ENCODE measurements around the gene OR6N1. TPM values are rescaled to one million over a fixed set of nuclear protein-coding genes. Genes with fewer than 3 reads are reported as not detected.

OR6N1 gene
- polyA plus RNA-seq, 4 donors, result not detected

GRCh38 chr1:158798531-158798930 lies 26.5 kb upstream of the OR6N1 start:
- Histone ChIP-seq H3K27me3 (ENCODE audit: control insufficient read depth in 3 of 3, insufficient read depth in 3 of 3, low read length in 3 of 3) (no peaks in the 10 kb centered on the region), H3K9me3 (ENCODE audit: control insufficient read depth in 2 of 2, insufficient read depth in 1 of 2, low read depth in 1 of 2, low read length in 1 of 2) (no peaks in the 10 kb centered on the region), H3K4me1 (ENCODE audit: control insufficient read depth in 3 of 3, insufficient read depth in 2 of 3, low read depth in 1 of 3, low read length in 2 of 3) (no peaks in the 10 kb centered on the region), H3K27ac (ENCODE audit: low read depth in 1 of 3, low read length in 2 of 3) (no peak overlapping the region), H3K4me3 (ENCODE audit: low read depth in 1 of 3, low read length in 3 of 3) (no peak overlapping the region), H3K36me3 (ENCODE audit: control insufficient read depth in 3 of 3, insufficient read depth in 2 of 3, low read depth in 1 of 3, low read length in 3 of 3) (no peaks in the 10 kb centered on the region)
- FAIRE-seq (no peak), DNase-seq (no peak)
- 67 to 71% (median 69%) methylated on average over 3 of the region's 3 CpGs for WGBS, 3 donors

- H3K4me3 ChIP-seq (ENCODE audit: low read depth in 1 of 3, low read length in 3 of 3), result no peak overlapping the region
- WGBS, 3 donors, result 65 to 73% (median 70%) methylated on average over 6 of the region's 6 CpGs
- no peaks in the 10 kb centered on the region for H3K36me3 ChIP-seq (ENCODE audit: control insufficient read depth in 3 of 3, insufficient read depth in 2 of 3, low read depth in 1 of 3, low read length in 3 of 3)
- FAIRE-seq (no peak), DNase-seq (no peak)
- no peak overlapping the region for H3K27ac ChIP-seq (ENCODE audit: low read depth in 1 of 3, low read length in 2 of 3)
- no peaks in the 10 kb centered on the region for H3K27me3 ChIP-seq (ENCODE audit: control insufficient read depth in 3 of 3, insufficient read depth in 3 of 3, low read length in 3 of 3)
- H3K9me3 ChIP-seq (ENCODE audit: control insufficient read depth in 2 of 2, insufficient read depth in 1 of 2, low read depth in 1 of 2, low read length in 1 of 2), result no peaks in the 10 kb centered on the region
- H3K4me1 ChIP-seq (ENCODE audit: control insufficient read depth in 3 of 3, insufficient read depth in 2 of 3, low read depth in 1 of 3, low read length in 2 of 3), result no peaks in the 10 kb centered on the region
These were observed 22.3 kb upstream of the OR6N1 start for GRCh38 chr1:158794247-158794646.

GRCh38 chr1:158793604-158794003 lies 21.6 kb upstream of the OR6N1 start:
- FAIRE-seq, result no peak
- no peak overlapping the region for H3K27ac ChIP-seq (ENCODE audit: low read depth in 1 of 3, low read length in 2 of 3)

GRCh38 chr1:158781104-158781503 lies 9.1 kb upstream of the OR6N1 start, which contains the start of gene OR6N2:
TSS of gene OR6N2 (minus strand) at chr1:158781204. CDS start at chr1:158777635, 3,569 bp downstream.
- no peaks in the 10 kb centered on the region for H3K4me1 ChIP-seq (ENCODE audit: control insufficient read depth in 3 of 3, insufficient read depth in 2 of 3, low read depth in 1 of 3, low read length in 2 of 3)
- DNase-seq (no peak), FAIRE-seq (no peak)
- no peaks in the 10 kb centered on the region for H3K9me3 ChIP-seq (ENCODE audit: control insufficient read depth in 2 of 2, insufficient read depth in 1 of 2, low read depth in 1 of 2, low read length in 1 of 2)
- H3K27ac ChIP-seq (ENCODE audit: low read depth in 1 of 3, low read length in 2 of 3), result no peak within 1 kb of the TSS
- no peak within 1 kb of the TSS for H3K4me3 ChIP-seq (ENCODE audit: low read depth in 1 of 3, low read length in 3 of 3)
- H3K27me3 ChIP-seq (ENCODE audit: control insufficient read depth in 3 of 3, insufficient read depth in 3 of 3, low read length in 3 of 3), result no peaks in the 10 kb centered on the region
- H3K36me3 ChIP-seq (ENCODE audit: control insufficient read depth in 3 of 3, insufficient read depth in 2 of 3, low read depth in 1 of 3, low read length in 3 of 3), result no peaks in the 10 kb centered on the region

More at GRCh38 chr1:158793604-158794003, 21.6 kb upstream of the OR6N1 start:
- no peaks in the 10 kb centered on the region for H3K9me3 ChIP-seq (ENCODE audit: control insufficient read depth in 2 of 2, insufficient read depth in 1 of 2, low read depth in 1 of 2, low read length in 1 of 2)
- 61 to 78% (median 75%) methylated on average over 2 of the region's 2 CpGs for WGBS, 3 donors
- H3K27me3 ChIP-seq (ENCODE audit: control insufficient read depth in 3 of 3, insufficient read depth in 3 of 3, low read length in 3 of 3), result no peaks in the 10 kb centered on the region
- no peaks in the 10 kb centered on the region for H3K36me3 ChIP-seq (ENCODE audit: control insufficient read depth in 3 of 3, insufficient read depth in 2 of 3, low read depth in 1 of 3, low read length in 3 of 3)
- DNase-seq, result no peak
- no peaks in the 10 kb centered on the region for H3K4me1 ChIP-seq (ENCODE audit: control insufficient read depth in 3 of 3, insufficient read depth in 2 of 3, low read depth in 1 of 3, low read length in 2 of 3)
- no peak overlapping the region for H3K4me3 ChIP-seq (ENCODE audit: low read depth in 1 of 3, low read length in 3 of 3)

GRCh38 chr1:158754420-158754819 lies 17.6 kb downstream of the OR6N1 start, which contains the start of gene OR6K6:
TSS of gene OR6K6 (plus strand) at chr1:158754720. CDS start at chr1:158754888, 168 bp downstream.
- Histone ChIP-seq H3K4me3 (ENCODE audit: low read depth in 1 of 3, low read length in 3 of 3) (no peak within 1 kb of the TSS), H3K36me3 (ENCODE audit: control insufficient read depth in 3 of 3, insufficient read depth in 2 of 3, low read depth in 1 of 3, low read length in 3 of 3) (no peaks in the 10 kb centered on the region), H3K4me1 (ENCODE audit: control insufficient read depth in 3 of 3, insufficient read depth in 2 of 3, low read depth in 1 of 3, low read length in 2 of 3) (no peaks in the 10 kb centered on the region), H3K27ac (ENCODE audit: low read depth in 1 of 3, low read length in 2 of 3) (no peak within 1 kb of the TSS), H3K9me3 (ENCODE audit: control insufficient read depth in 2 of 2, insufficient read depth in 1 of 2, low read depth in 1 of 2, low read length in 1 of 2) (no peaks in the 10 kb centered on the region), H3K27me3 (ENCODE audit: control insufficient read depth in 3 of 3, insufficient read depth in 3 of 3, low read length in 3 of 3) (no peaks in the 10 kb centered on the region)
- WGBS, 3 donors, result 82 to 90% (median 86%) methylated on average over 2 of the region's 2 CpGs
- DNase-seq (no peak), FAIRE-seq (no peak)

- Histone ChIP-seq H3K4me3 (ENCODE audit: low read depth in 1 of 3, low read length in 3 of 3) (no peak overlapping the region), H3K4me1 (ENCODE audit: control insufficient read depth in 3 of 3, insufficient read depth in 2 of 3, low read depth in 1 of 3, low read length in 2 of 3) (no peaks in the 10 kb centered on the region), H3K27me3 (ENCODE audit: control insufficient read depth in 3 of 3, insufficient read depth in 3 of 3, low read length in 3 of 3) (no peaks in the 10 kb centered on the region), H3K9me3 (ENCODE audit: control insufficient read depth in 2 of 2, insufficient read depth in 1 of 2, low read depth in 1 of 2, low read length in 1 of 2) (no peaks in the 10 kb centered on the region), H3K36me3 (ENCODE audit: control insufficient read depth in 3 of 3, insufficient read depth in 2 of 3, low read depth in 1 of 3, low read length in 3 of 3) (no peaks in the 10 kb centered on the region), H3K27ac (ENCODE audit: low read depth in 1 of 3, low read length in 2 of 3) (no peak overlapping the region)
- no peak for FAIRE-seq
- DNase-seq, result no peak
- WGBS, 3 donors, result 81 to 87% (median 82%) methylated on average over 9 of the region's 9 CpGs
These were observed 19.8 kb downstream of the OR6N1 start for GRCh38 chr1:158752155-158752712.

- FAIRE-seq (no peak), DNase-seq (no peak)
These were observed 36.1 kb downstream of the OR6N1 start for GRCh38 chr1:158735848-158736247.

GRCh38 chr1:158732524-158732923 lies 39.5 kb downstream of the OR6N1 start:
- H3K27me3 ChIP-seq (ENCODE audit: control insufficient read depth in 3 of 3, insufficient read depth in 3 of 3, low read length in 3 of 3), result no peaks in the 10 kb centered on the region
- WGBS, 3 donors, result 73 to 80% (median 80%) methylated on average over 2 of the region's 2 CpGs
- H3K36me3 ChIP-seq (ENCODE audit: control insufficient read depth in 3 of 3, insufficient read depth in 2 of 3, low read depth in 1 of 3, low read length in 3 of 3), result no peaks in the 10 kb centered on the region
- H3K9me3 ChIP-seq (ENCODE audit: control insufficient read depth in 2 of 2, insufficient read depth in 1 of 2, low read depth in 1 of 2, low read length in 1 of 2), result no peaks in the 10 kb centered on the region
- no peak overlapping the region for H3K27ac ChIP-seq (ENCODE audit: low read depth in 1 of 3, low read length in 2 of 3)
- no peak overlapping the region for H3K4me3 ChIP-seq (ENCODE audit: low read depth in 1 of 3, low read length in 3 of 3)
- no peaks in the 10 kb centered on the region for H3K4me1 ChIP-seq (ENCODE audit: control insufficient read depth in 3 of 3, insufficient read depth in 2 of 3, low read depth in 1 of 3, low read length in 2 of 3)
- FAIRE-seq (no peak), DNase-seq (no peak)

More at GRCh38 chr1:158735848-158736247, 36.1 kb downstream of the OR6N1 start:
- no peak overlapping the region for H3K4me3 ChIP-seq (ENCODE audit: low read depth in 1 of 3, low read length in 3 of 3)
- no peak overlapping the region for H3K27ac ChIP-seq (ENCODE audit: low read depth in 1 of 3, low read length in 2 of 3)
- H3K4me1 ChIP-seq (ENCODE audit: control insufficient read depth in 3 of 3, insufficient read depth in 2 of 3, low read depth in 1 of 3, low read length in 2 of 3), result no peaks in the 10 kb centered on the region
- H3K9me3 ChIP-seq (ENCODE audit: control insufficient read depth in 2 of 2, insufficient read depth in 1 of 2, low read depth in 1 of 2, low read length in 1 of 2), result no peaks in the 10 kb centered on the region
- H3K36me3 ChIP-seq (ENCODE audit: control insufficient read depth in 3 of 3, insufficient read depth in 2 of 3, low read depth in 1 of 3, low read length in 3 of 3), result no peaks in the 10 kb centered on the region
- H3K27me3 ChIP-seq (ENCODE audit: control insufficient read depth in 3 of 3, insufficient read depth in 3 of 3, low read length in 3 of 3), result no peaks in the 10 kb centered on the region

- Histone ChIP-seq H3K4me3 (ENCODE audit: low read depth in 1 of 3, low read length in 3 of 3) (no peak overlapping the region), H3K36me3 (ENCODE audit: control insufficient read depth in 3 of 3, insufficient read depth in 2 of 3, low read depth in 1 of 3, low read length in 3 of 3) (no peaks in the 10 kb centered on the region), H3K4me1 (ENCODE audit: control insufficient read depth in 3 of 3, insufficient read depth in 2 of 3, low read depth in 1 of 3, low read length in 2 of 3) (no peaks in the 10 kb centered on the region), H3K27me3 (ENCODE audit: control insufficient read depth in 3 of 3, insufficient read depth in 3 of 3, low read length in 3 of 3) (no peaks in the 10 kb centered on the region), H3K9me3 (ENCODE audit: control insufficient read depth in 2 of 2, insufficient read depth in 1 of 2, low read depth in 1 of 2, low read length in 1 of 2) (no peaks in the 10 kb centered on the region), H3K27ac (ENCODE audit: low read depth in 1 of 3, low read length in 2 of 3) (no peak overlapping the region)
- FAIRE-seq (no peak), DNase-seq (no peak)
- WGBS, 3 donors, result 82 to 86% (median 83%) methylated on average over 4 of the region's 4 CpGs
These were observed 40.3 kb downstream of the OR6N1 start for GRCh38 chr1:158731707-158732106.
